Heart left ventricle (tissue), 13 donors: ENCODE measurements around the gene PRKAR1B.

Experiments used
- CTCF ChIP-seq, 12 donors: fragments of 200-600 bp; sonication (generic) in 4 of 12; IDR thresholded peaks; one replicate each; pipeline versions ENCODE4 v1.5.0 to v1.8.0; 2018 to 2022; ENCODE audit warnings: antibody characterized with exemption in 12 of 12, mild to moderate bottlenecking in 5 of 12
- POLR2A ChIP-seq, 2 donors: fragments of 450-650 bp; IDR thresholded peaks; one replicate each; pipeline ENCODE4 v1.6.1; 2017; ENCODE audit warnings: antibody characterized with exemption in 2 of 2, mild to moderate bottlenecking in 2 of 2, moderate library complexity in 2 of 2
- donor health status: ischemic (EF 13 %, LVEDD 7.1; RV severe dilation, severe dysfunction).
- donor health status: DM: no; HTN: yes; CAD: no.
- donor health status: DM: no; HTN: no; CAD: no.
- donor health status: ischemic (EF 25% LVEDD 6.9; RV normal size, moderate dysfunction).
- donor health status: ischemic (EF 25% LVEDD 5.7; RV mildly dilated, moderate dysfunction).
- donor health status: ischemic (EF 35%, LVEDD 5.7; RV mildly dilated, moderate dysfunction).
- donor health status: nonischemic (EF 11% LVEDD 7.7; RV severe dilation, severe dysfunction).
- donor health status: DM: yes; HTN: yes; CAD: no.
- donor health status: PGD.
- donor health status: ischemic (EF 29% LVEDD 5.4; RV normal size, mild dysfunction).
- donor health status: nonischemic (EF 23%, LVEDD 6.1; RV moderate dilation, normal function).

- no peak for TF ChIP-seq CTCF (IDR thresholded peaks at IDR 0.05)
- no peak for TF ChIP-seq POLR2A (IDR thresholded peaks at IDR 0.05)
Observed at GRCh38 chr7:745431-746154, 18.5 kb upstream of the PRKAR1B start.
